ENCODE results near the gene CARD19. TPM values are rescaled to one million over a fixed set of nuclear protein-coding genes. Genes with fewer than 3 reads are reported as not detected.

Gene CARD19
- total and polyA plus RNA-seq, 9 of the 15 experiments (the other 6 are each of a cell fraction or from before 2014, with no cell fraction given), result 0.90 to 34.9 (median 14.6) TPM

GRCh38 chr9:93066978-93067603, 28.9 kb upstream of the CARD19 start (continued):
- TF ChIP-seq ZNF449 (CRISPR knock-in tag; IDR thresholded peaks at IDR 0.05) (0 out of 2 replicates have a peak, but pooled peaks have one; percentile 43), POLR2H (tag; IDR thresholded peaks at IDR 0.05; ENCODE audit: low read depth) (peak; percentile 43; the same call in 1 of the 2 replicates), PKNOX1 (IDR thresholded peaks at IDR 0.05) (peak; percentile 65)

- DNase-seq (ENCODE audit: extremely low read depth in 1 of 4, low spot score in 3 of 4) (no peak), ATAC-seq (no peak), FAIRE-seq (no peak)
- intact Hi-C loops (cut with micrococcal nuclease), result no loop called here
- Histone ChIP-seq H3K4me1 (replicated peaks in 1 of 2; ENCODE audit: control insufficient read depth in 2 of 2, insufficient read depth in 2 of 2, low read length in 2 of 2) (peaks cover 28 to 29% of the 10 kb centered on the region in 2 experiments), H3K36me3 (ENCODE audit: control insufficient read depth, insufficient read depth, low read length) (no peaks in the 10 kb centered on the region), H3K79me2 (ENCODE audit: control insufficient read depth, insufficient read depth, low read length) (no peaks in the 10 kb centered on the region; the same call in 2 of the 3 replicates), H3K9me1 (ENCODE audit: control insufficient read depth, insufficient read depth, low read length) (peaks cover 6% of the 10 kb centered on the region), H3K9ac (ENCODE audit: insufficient read depth in 1 of 2, low read depth in 2 of 2, low read length in 2 of 2) (no peak overlapping the region), H3K27me3 (ENCODE audit: control insufficient read depth in 2 of 2, insufficient read depth in 2 of 2, low read length in 2 of 2) (no peaks in the 10 kb centered on the region), H4K20me1 (replicated peaks; ENCODE audit: control insufficient read depth, insufficient read depth, low read length) (no peaks in the 10 kb centered on the region), H3K9me3 (replicated peaks; ENCODE audit: control insufficient read depth, insufficient read depth, low read depth, low read length) (no peaks in the 10 kb centered on the region), H2AFZ (ENCODE audit: low read depth, low read length) (no peak overlapping the region), H3K4me2 (ENCODE audit: insufficient read depth, low read length) (no peak overlapping the region), H3K27ac (ENCODE audit: extremely low read depth, low read depth, low read length) (no peak overlapping the region), H3K4me3 (no peak overlapping the region)
- in situ Hi-C loops (cut with MboI), result no loop called here
- CTCF ChIA-PET (ENCODE audit: low intra/inter-chr PET ratio), result no interaction called here
- POLR2A ChIA-PET, result interaction anchor here (1.0 kb wide), 1 partner anchor 9 kb away, joined by 3 read pairs; no protein-coding TSS in a partner anchor
- WGBS (ENCODE audit: insufficient coverage, low coverage, missing lambda C conversion rate), result 89% methylated on average over 4 of the region's 4 CpGs
- BruUV-seq (replicated peaks), result no TSS peak
- TF ChIP-seq KAT7 (CRISPR knock-in tag; IDR thresholded peaks at IDR 0.05; ENCODE audit: borderline replicate concordance) (no peak), ZBTB40 (IDR thresholded peaks at IDR 0.05) (no peak), ZBTB40 (CRISPR knock-in tag; IDR thresholded peaks at IDR 0.05) (no peak), MED1 (CRISPR knock-in tag; IDR thresholded peaks at IDR 0.05; ENCODE audit: borderline replicate concordance) (no peak)
These were observed 27.1 kb upstream of the CARD19 start for GRCh38 chr9:93068956-93069355.

Measured in K562 (cell line).